ENCODE results near the gene INMT. TPM values are rescaled to one million over a fixed set of nuclear protein-coding genes. Genes with fewer than 3 reads are reported as not detected.

INMT gene
- total RNA-seq, 4 donors from 2014 or later, result 3.1 to 24.8 (median 4.8) TPM

DNA sequence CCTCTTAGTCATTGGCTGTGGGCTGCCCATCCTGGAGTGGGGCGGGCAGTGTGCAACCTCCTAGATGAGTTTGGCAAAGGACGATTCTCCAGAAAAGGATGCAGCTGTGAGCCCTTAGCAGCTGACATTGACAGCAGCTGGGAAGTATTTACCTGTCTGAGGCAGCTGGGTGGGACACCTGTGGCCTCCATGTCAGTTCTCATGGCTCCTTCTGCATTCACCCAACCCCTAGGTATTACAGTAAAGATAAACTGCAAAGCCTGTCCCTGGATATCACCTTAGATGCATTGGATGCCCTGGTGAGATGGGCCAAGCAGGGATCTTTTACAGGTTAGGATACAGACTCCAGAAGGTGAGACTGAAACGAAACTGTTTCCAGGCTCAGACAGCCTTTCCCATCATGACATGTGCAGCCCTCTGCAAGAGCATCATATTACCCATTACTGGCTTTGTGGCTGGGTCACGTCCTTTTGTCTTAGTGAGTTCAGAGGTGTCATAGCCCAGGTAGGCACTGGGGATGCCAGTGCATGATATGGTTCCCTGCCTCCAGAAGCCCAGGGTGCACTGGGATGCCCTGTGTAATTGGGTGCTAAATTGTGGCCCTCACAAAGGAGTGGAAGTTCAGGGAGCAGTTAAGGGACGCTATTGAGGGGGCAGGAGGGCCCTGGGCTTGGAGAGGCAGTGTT, 48.2 kb downstream of the INMT start:
- peaks cover 0 to 21% (median 3%) of the 10 kb centered on the region in 4 donors for H3K4me1 ChIP-seq
- no peak overlapping the region for H3K27ac ChIP-seq
- no peaks in the 10 kb centered on the region for H3K9me3 ChIP-seq
- TF ChIP-seq POLR2A (IDR thresholded peaks at IDR 0.05), result no peak
- no peak for TF ChIP-seq CTCF (IDR thresholded peaks at IDR 0.05)
- H3K27me3 ChIP-seq, result no peaks in the 10 kb centered on the region
- no peak for DNase-seq
- H3K36me3 ChIP-seq, result no peaks in the 10 kb centered on the region
- no peak overlapping the region for H3K4me3 ChIP-seq

- peaks cover 0 to 21% (median 3%) of the 10 kb centered on the region in 4 donors for H3K4me1 ChIP-seq
- no peaks in the 10 kb centered on the region for H3K27me3 ChIP-seq
- no peak overlapping the region for H3K4me3 ChIP-seq
- H3K9me3 ChIP-seq, result no peaks in the 10 kb centered on the region
- peak in 2 of 3 donors; percentile 21 to 76 for DNase-seq
- no peak for TF ChIP-seq POLR2A (IDR thresholded peaks at IDR 0.05)
- TF ChIP-seq CTCF (IDR thresholded peaks at IDR 0.05), result peak in 5 of 6 experiments; percentile 8 to 87 (median 80)
- no peaks in the 10 kb centered on the region for H3K36me3 ChIP-seq
- no peak overlapping the region for H3K27ac ChIP-seq
These were observed 48.9 kb downstream of the INMT start for GRCh38 chr7:30800785-30801252.

DNA sequence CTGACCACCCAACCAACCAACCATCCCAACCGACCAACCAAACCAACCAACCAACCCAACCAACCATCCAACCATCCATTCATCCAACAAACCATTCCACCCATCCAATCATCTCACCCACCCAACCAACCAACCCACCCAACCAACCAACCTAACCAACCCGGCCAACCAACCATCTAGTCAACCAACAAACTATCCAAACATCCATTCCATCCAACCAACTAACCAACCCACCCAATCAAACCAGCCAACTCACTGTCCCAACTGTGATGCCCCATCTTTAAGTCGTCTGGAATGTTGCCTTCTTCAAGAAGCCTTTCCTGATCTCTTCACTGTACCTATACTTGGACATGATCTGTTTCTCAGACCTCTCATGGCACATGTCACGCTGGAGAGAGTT, 50.9 kb downstream of the INMT start:
- TF ChIP-seq CTCF (IDR thresholded peaks at IDR 0.05) (no peak), POLR2A (IDR thresholded peaks at IDR 0.05) (no peak)
- no peaks in the 10 kb centered on the region for H3K9me3 ChIP-seq
- DNase-seq, result no peak
- peaks cover 0 to 9% (median 2%) of the 10 kb centered on the region in 4 donors for H3K4me1 ChIP-seq
- H3K4me3 ChIP-seq, result no peak overlapping the region
- no peaks in the 10 kb centered on the region for H3K27me3 ChIP-seq
- no peaks in the 10 kb centered on the region for H3K36me3 ChIP-seq
- H3K27ac ChIP-seq, result no peak overlapping the region

DNA sequence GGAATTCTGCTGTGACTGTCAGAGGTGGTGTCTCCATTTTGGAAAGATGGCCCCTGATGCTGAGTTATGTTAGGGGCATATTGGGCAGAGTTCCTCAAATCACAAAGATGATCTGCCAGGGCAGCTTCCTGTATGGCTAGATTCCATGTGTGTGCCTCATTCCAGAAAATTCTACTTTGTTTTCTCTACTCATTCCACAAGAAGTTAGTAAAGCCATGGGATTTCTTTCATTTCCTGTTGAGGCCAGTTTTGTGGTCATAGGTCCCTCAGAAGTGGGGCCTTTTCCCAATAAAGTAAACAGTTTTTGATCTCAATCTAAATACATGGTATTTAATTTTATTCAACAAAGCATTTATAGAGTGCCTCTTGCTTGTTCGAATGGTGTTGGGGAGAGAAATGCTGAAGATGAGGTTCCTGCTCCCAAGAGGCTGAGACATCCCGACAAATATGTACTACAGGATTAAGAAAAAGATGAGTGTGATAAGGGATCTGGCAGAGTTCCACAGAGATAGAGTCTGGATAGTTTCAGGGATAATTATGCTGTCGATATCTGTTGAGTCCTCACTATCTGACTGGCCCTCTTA, 52.2 kb downstream of the INMT start:
- DNase-seq, result no peak
- Histone ChIP-seq H3K9me3 (no peaks in the 10 kb centered on the region), H3K27me3 (no peaks in the 10 kb centered on the region), H3K4me3 (no peak overlapping the region), H3K27ac (no peak overlapping the region), H3K36me3 (no peaks in the 10 kb centered on the region), H3K4me1 (peaks cover 0 to 9% (median under 1%) of the 10 kb centered on the region in 4 donors)
- no peak for TF ChIP-seq CTCF (IDR thresholded peaks at IDR 0.05)
- TF ChIP-seq POLR2A (IDR thresholded peaks at IDR 0.05), result no peak

DNA sequence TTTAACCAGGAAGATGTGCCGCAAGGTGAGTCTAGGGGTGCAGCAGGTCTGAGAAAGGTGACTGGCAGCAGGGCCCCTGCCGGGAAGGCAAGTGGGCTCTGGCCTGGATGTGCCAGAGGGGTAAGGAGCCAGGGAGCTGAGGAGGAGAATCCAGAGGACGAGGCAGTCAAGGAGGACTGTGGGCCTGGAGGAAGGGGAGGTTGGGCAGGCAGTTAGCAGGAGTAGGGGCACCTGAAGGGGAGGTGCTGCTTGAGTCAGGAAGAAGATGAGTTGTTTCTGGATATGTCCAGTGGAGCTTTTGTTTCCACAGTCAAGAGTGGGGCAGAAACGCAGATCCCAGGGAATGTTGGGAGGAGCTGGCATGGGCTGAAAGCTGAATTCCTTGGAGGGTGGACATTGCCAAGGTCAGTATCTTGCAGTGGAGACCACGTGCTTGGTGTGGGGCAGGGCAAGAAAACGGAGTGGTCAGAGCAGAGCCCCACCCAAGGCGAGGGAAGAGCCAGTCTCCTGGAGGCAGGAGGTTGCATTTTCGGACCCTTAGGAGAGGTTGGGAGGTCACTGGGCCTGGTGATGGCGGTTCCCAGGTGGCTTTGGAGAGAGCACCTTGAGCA, 53.3 kb downstream of the INMT start:
- peaks cover 0 to 9% (median 0%) of the 10 kb centered on the region in 4 donors for H3K4me1 ChIP-seq
- no peaks in the 10 kb centered on the region for H3K9me3 ChIP-seq
- no peaks in the 10 kb centered on the region for H3K27me3 ChIP-seq
- no peaks in the 10 kb centered on the region for H3K36me3 ChIP-seq
- DNase-seq, result no peak
- TF ChIP-seq CTCF (IDR thresholded peaks at IDR 0.05) (no peak), POLR2A (IDR thresholded peaks at IDR 0.05) (no peak)
- H3K27ac ChIP-seq, result no peak overlapping the region
- no peak overlapping the region for H3K4me3 ChIP-seq

Measured in Peyer's patch (tissue), 4 donors.